Measurements from ENCODE around the gene SLC25A31.

SLC25A31 gene

DNA sequence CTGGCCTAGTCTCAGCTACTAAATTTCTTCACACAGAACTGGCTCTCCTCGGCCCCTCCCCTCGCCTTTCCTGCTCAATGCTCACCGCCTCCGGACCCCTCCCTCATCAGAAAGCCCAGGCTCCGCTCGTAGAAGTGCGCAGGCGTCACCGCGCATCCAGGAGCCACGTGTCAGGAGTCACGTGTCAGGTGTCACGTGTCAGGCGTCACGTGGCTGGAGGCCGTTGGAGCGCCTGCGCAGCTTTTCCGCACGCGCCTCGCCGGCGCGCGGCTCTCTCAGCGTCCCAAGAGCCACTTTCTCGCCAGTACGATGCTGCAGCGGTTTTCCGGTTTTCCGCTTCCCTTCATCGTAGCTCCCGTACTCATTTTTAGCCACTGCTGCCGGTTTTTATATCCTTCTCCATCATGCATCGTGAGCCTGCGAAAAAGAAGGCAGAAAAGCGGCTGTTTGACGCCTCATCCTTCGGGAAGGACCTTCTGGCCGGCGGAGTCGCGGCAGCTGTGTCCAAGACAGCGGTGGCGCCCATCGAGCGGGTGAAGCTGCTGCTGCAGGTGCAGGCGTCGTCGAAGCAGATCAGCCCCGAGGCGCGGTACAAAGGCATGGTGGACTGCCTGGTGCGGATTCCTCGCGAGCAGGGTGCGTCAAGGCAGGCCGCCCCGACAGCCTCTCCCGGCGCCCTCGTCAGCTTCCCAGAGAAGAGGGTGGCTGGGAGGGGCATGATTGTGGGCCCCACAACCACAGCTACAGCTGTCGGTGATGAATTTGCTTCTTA, at the start of gene SLC25A31:
SLC25A31 (plus strand) TSS at position 259 of the 772 bp plus-strand sequence; CDS start at position 405, 146 bp downstream.
- H3K4me3 ChIP-seq (ENCODE audit: low read depth, low read length), result no peak within 1 kb of the TSS
- TF ChIP-seq, protein P1, sequence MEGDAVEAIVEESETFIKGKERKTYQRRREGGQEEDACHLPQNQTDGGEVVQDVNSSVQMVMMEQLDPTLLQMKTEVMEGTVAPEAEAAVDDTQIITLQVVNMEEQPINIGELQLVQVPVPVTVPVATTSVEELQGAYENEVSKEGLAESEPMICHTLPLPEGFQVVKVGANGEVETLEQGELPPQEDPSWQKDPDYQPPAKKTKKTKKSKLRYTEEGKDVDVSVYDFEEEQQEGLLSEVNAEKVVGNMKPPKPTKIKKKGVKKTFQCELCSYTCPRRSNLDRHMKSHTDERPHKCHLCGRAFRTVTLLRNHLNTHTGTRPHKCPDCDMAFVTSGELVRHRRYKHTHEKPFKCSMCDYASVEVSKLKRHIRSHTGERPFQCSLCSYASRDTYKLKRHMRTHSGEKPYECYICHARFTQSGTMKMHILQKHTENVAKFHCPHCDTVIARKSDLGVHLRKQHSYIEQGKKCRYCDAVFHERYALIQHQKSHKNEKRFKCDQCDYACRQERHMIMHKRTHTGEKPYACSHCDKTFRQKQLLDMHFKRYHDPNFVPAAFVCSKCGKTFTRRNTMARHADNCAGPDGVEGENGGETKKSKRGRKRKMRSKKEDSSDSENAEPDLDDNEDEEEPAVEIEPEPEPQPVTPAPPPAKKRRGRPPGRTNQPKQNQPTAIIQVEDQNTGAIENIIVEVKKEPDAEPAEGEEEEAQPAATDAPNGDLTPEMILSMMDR (IDR thresholded peaks at IDR 0.05; ENCODE audit: borderline replicate concordance, insufficient read depth, low read depth, low read length), result no peak

DNA sequence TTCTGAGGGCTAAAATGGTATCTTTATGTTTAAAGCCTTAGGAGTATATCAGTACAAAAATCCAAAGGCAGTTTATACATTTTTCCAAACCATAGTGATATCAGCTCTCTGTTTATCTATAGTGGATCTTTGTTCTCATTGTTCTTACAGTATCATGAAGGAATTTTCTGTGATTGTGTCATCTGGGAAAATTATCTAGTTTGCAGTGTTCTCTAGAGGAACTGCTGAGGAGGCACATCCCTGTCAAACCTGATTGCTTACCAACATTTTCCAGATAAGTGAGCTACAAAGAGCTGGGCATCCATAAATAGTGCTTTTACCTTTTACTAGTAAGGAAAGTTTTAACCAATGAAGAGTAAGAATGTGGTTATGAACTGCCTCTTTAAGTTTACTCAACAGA, 44.9 kb upstream of the SLC25A31 start:
- TF ChIP-seq, protein P1 (IDR thresholded peaks at IDR 0.05; ENCODE audit: borderline replicate concordance, insufficient read depth, low read depth, low read length), result no peak
- H3K4me3 ChIP-seq (ENCODE audit: low read depth, low read length), result no peak overlapping the region

DNA sequence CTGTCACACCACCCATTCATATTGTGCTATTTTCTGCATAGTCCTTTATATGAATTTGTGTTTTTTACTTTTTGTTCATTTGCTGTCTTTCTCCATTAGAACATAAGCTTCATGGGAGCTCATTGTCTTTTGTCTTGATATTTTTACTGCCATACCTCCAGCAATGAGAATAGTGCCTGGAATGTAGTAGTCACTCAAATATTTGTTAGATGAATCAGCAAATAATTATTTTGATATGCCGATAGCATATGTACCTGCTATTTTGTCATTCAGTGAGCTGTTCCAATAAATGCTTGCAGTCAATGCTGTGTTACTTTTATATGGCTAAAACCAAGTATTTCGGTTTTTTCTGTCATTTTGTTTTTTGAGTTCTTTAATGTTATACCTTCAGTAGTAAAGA, 43.5 kb upstream of the SLC25A31 start:
- H3K4me3 ChIP-seq (ENCODE audit: low read depth, low read length), result no peak overlapping the region

DNA sequence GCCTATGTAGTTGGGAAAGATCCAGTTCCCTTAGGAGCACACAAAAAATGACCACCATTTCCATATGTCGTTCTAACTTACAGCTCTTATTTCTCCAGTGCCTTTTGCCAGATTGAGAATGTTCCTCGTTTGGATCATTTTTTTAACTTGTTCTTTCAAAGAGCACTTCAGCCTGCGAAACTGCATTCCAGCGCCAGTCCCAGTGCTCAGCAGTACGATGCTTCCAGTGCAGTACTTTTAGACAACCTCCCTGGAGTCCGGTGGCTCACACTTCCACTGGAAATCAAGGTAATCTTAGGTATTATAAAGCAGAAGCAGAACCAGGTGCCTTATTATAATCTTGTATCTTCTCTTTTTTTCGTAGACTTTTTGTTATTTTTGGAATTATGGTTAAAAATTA, 42.6 kb upstream of the SLC25A31 start:
- H3K4me3 ChIP-seq (ENCODE audit: low read depth, low read length), result no peak overlapping the region
- TF ChIP-seq, protein P1 (IDR thresholded peaks at IDR 0.05; ENCODE audit: borderline replicate concordance, insufficient read depth, low read depth, low read length), result no peak

More for the DNA sequence above, 43.5 kb upstream of the SLC25A31 start:
- TF ChIP-seq, protein P1 (IDR thresholded peaks at IDR 0.05; ENCODE audit: borderline replicate concordance, insufficient read depth, low read depth, low read length), result no peak

DNA sequence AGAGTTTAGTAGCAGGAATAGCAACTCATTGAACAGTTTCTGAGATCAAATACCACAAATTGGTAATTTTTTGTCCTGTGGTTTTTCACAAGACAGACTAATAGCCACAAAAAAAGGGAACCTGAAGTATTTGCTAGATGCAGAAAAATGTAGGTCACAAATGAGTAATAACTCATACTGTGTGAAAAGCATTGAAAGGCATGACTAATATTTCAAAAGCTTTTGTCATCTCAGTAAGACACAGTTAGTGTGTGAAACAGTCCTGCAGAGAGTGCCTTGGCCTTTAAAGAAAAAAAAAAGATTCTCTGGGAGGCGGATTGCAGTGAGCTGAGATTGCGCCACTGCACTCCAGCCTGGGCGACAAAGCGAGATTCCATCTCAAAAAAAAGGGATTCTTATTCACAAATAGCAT, 31.4 kb upstream of the SLC25A31 start:
- TF ChIP-seq, protein P1 (IDR thresholded peaks at IDR 0.05; ENCODE audit: borderline replicate concordance, insufficient read depth, low read depth, low read length), result no peak
- no peak overlapping the region for H3K4me3 ChIP-seq (ENCODE audit: low read depth, low read length)

DNA sequence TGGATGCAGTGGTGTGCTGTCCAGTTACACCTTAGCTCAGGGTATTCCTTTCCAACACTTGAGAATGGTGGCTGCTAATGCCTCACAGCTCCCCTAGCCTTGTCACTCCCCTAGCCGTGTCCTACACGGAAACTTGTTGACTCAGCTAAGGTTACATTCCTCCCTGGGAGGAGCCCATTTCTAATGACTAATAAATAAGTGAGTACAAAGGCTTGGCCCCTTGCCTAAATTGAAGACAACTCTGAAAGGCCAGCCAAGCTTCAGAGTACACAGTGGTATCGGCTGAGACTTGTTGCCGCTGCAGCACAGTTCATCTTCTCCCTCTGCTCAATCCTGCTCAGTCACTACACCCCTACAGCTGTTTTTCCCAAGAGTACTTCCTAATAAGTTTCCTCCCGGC, 21.2 kb upstream of the SLC25A31 start:
- TF ChIP-seq, protein P1 (IDR thresholded peaks at IDR 0.05; ENCODE audit: borderline replicate concordance, insufficient read depth, low read depth, low read length), result no peak
- H3K4me3 ChIP-seq (ENCODE audit: low read depth, low read length), result no peak overlapping the region

DNA sequence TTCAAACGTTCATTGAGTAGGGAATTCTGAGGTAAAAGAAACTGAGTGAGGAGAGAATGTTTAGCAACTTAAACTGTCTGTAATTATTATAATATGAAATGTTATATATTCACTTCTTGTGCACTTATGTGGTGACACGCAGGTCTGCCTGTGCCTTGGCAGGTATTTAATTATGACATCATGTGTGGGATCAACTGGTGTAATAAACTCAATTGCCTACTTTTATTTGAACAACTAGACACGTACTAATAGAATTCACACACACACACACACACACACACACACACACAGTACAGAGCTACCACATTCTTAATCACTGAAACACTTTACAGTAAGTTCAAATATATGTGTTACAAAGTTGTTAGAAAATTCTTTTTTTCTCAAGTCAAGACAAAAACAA, 20.7 kb upstream of the SLC25A31 start:
- TF ChIP-seq, protein P1 (IDR thresholded peaks at IDR 0.05; ENCODE audit: borderline replicate concordance, insufficient read depth, low read depth, low read length), result no peak
- H3K4me3 ChIP-seq (ENCODE audit: low read depth, low read length), result no peak overlapping the region

Data from GM12875 (cell line).